HepG2 (cell line): ENCODE measurements around the gene PLA2G4F. TPM values are rescaled to one million over a fixed set of nuclear protein-coding genes. Genes with fewer than 3 reads are reported as not detected.

Experiments used
- AKAP8 ChIP-seq: sonication (generic); formaldehyde crosslinking; IDR thresholded peaks from 2 replicates; pipeline ENCODE4 v1.5.1; 2020; ENCODE audit warnings: mild to moderate bottlenecking, missing genetic modification reagents
- ATM ChIP-seq: fragments of 450-650 bp; IDR thresholded peaks from 2 replicates; pipeline ENCODE4 v1.7.1; 2017; ENCODE audit warnings: mild to moderate bottlenecking, borderline replicate concordance
- FOXA3 ChIP-seq: IDR thresholded peaks from 2 replicates; pipeline ENCODE4 v1.6.1; 2016; ENCODE audit warnings: missing genetic modification reagents, missing compliant biosample characterization
- GLI4 ChIP-seq: sonication (generic); formaldehyde crosslinking; IDR thresholded peaks from 2 replicates; pipeline ENCODE4 v1.5.1; 2020; ENCODE audit warnings: missing genetic modification reagents, mild to moderate bottlenecking, moderate library complexity, borderline replicate concordance
- HDAC6 ChIP-seq: fragments of 200-600 bp; sonication (generic); IDR thresholded peaks from 2 replicates; pipeline ENCODE4 v1.7.0; 2017; ENCODE audit warnings: mild to moderate bottlenecking, antibody characterized with exemption, low read length, low read depth
- HNF4G ChIP-seq, 2 experiments: sonication (generic) in 1 of 2; formaldehyde crosslinking in 1 of 2; IDR thresholded peaks; 2 replicates each; pipeline versions ENCODE4 v1.4.0 to v1.6.1; 2011 to 2020; ENCODE audit warnings: borderline replicate concordance in 2 of 2, low read depth in 2 of 2, mild to moderate bottlenecking in 2 of 2, low read length in 1 of 2, missing genetic modification reagents in 1 of 2, moderate library complexity in 1 of 2
- HNRNPH1 ChIP-seq: fragments of 200-400 bp; formaldehyde crosslinking; optimal IDR thresholded peaks from 2 replicates; pipeline ENCODE3; 2017; ENCODE audit warnings: mild to moderate bottlenecking, low read depth, low read length
- HOXA5 ChIP-seq: sonication (generic); formaldehyde crosslinking; IDR thresholded peaks from 2 replicates; pipeline ENCODE4 v1.4.0; 2020; ENCODE audit warnings: missing genetic modification reagents
- KLF16 ChIP-seq, 2 experiments: sonication (generic) in 1 of 2; formaldehyde crosslinking in 1 of 2; IDR thresholded peaks; 2 replicates each; pipeline versions ENCODE4 v1.6.1 to v1.8.0; 2016 to 2023; ENCODE audit warnings: missing genetic modification reagents in 2 of 2, missing compliant biosample characterization in 1 of 2
- NFIB ChIP-seq: sonication (generic); formaldehyde crosslinking; IDR thresholded peaks from 2 replicates; pipeline ENCODE4 v1.9.0; 2021; ENCODE audit warnings: missing genetic modification reagents, mild to moderate bottlenecking, borderline replicate concordance
- POLR2AphosphoS5 ChIP-seq: IDR thresholded peaks from 2 replicates; pipeline ENCODE4 v1.6.1; 2012; ENCODE audit warnings: low read depth, low read length
- SMAD9 ChIP-seq: sonication (generic); formaldehyde crosslinking; IDR thresholded peaks from 2 replicates; pipeline ENCODE4 v1.5.1; 2020; ENCODE audit warnings: mild to moderate bottlenecking, missing genetic modification reagents
- TBX3 ChIP-seq: fragments of 450-650 bp; IDR thresholded peaks from 2 replicates; pipeline ENCODE4 v1.6.1; 2017; ENCODE audit warnings: antibody characterized with exemption, mild to moderate bottlenecking, inconsistent platforms, borderline replicate concordance
- ZKSCAN5 ChIP-seq: sonication (generic); formaldehyde crosslinking; IDR thresholded peaks from 2 replicates; pipeline ENCODE4 v1.5.1; 2020; ENCODE audit warnings: mild to moderate bottlenecking, missing genetic modification reagents
- ZNF180 ChIP-seq: sonication (generic); formaldehyde crosslinking; IDR thresholded peaks from 2 replicates; pipeline ENCODE4 v1.4.0; 2020; ENCODE audit warnings: low read depth, missing genetic modification reagents, borderline replicate concordance
- ZNF224 ChIP-seq: sonication (generic); formaldehyde crosslinking; IDR thresholded peaks from 2 replicates; pipeline ENCODE4 v1.5.0; 2020; ENCODE audit warnings: mild to moderate bottlenecking, missing genetic modification reagents
- ZNF337 ChIP-seq: sonication (generic); formaldehyde crosslinking; IDR thresholded peaks from 2 replicates; pipeline ENCODE4 v1.5.1; 2020; ENCODE audit warnings: missing genetic modification reagents, low read depth, mild to moderate bottlenecking, borderline replicate concordance
- ZNF44 ChIP-seq: sonication (generic); formaldehyde crosslinking; IDR thresholded peaks from 2 replicates; pipeline ENCODE4 v1.5.1; 2020; ENCODE audit warnings: mild to moderate bottlenecking, missing genetic modification reagents
- ZNF460 ChIP-seq: sonication (generic); formaldehyde crosslinking; IDR thresholded peaks from 2 replicates; pipeline ENCODE4 v1.5.1; 2020; ENCODE audit warnings: missing genetic modification reagents, mild to moderate bottlenecking, borderline replicate concordance
- ZNF484 ChIP-seq: sonication (generic); formaldehyde crosslinking; IDR thresholded peaks from 2 replicates; pipeline ENCODE4 v1.5.1; 2020; ENCODE audit warnings: mild to moderate bottlenecking, low read depth, missing genetic modification reagents, borderline replicate concordance
- polyA plus RNA-seq, 8 experiments: library from polyadenylated mRNA; depleted of rRNA in 3 of 8; stranded (reverse) in 7 of 8; unstranded in 1 of 8; fragments of >200 nt; fragmentation: Illumina TruSeq in 4 of 8; extraction: Trizol in 4 of 8; gene quantifications; 2 replicates each; pipeline versions ENCODE4 v1.2.1 to v1.2.3, GENCODE V29; 2011 to 2016; ENCODE audit warnings: low read depth in 4 of 8, missing spikeins in 1 of 8, mixed read lengths in 1 of 8; ENCODE audit not compliant: insufficient read depth in 1 of 8
- total RNA-seq, 5 experiments: library from RNA; depleted of rRNA; stranded (reverse); fragments of >200 nt; fragmentation: Illumina TruSeq; extraction: Trizol; gene quantifications; 2 replicates each; pipeline ENCODE4 v1.2.3, GENCODE V29; 2016; ENCODE audit warnings: low read depth in 1 of 5
- TF ChIP-seq, protein P1 (sequence below): sonication (generic); formaldehyde crosslinking; IDR thresholded peaks from 2 replicates; pipeline ENCODE4 v1.8.1; 2022; ENCODE audit warnings: low read depth, mild to moderate bottlenecking, missing genetic modification reagents
- TF ChIP-seq, protein P2 (sequence below): sonication (generic); formaldehyde crosslinking; IDR thresholded peaks from 2 replicates; pipeline ENCODE4 v1.4.0; 2020; ENCODE audit warnings: missing genetic modification reagents, borderline replicate concordance
- TF ChIP-seq, protein P3 (sequence below): sonication (generic); formaldehyde crosslinking; IDR thresholded peaks from 2 replicates; pipeline ENCODE4 v1.5.1; 2020; ENCODE audit warnings: missing genetic modification reagents, mild to moderate bottlenecking, borderline replicate concordance
- TF ChIP-seq, protein P4 (sequence below), 2 experiments: fragments of 450-650 bp in 1 of 2; sonication (generic) in 1 of 2; formaldehyde crosslinking; IDR thresholded peaks; 2 replicates each; pipeline versions ENCODE4 v1.5.0 to v1.8.0; 2020 to 2022; ENCODE audit warnings: mild to moderate bottlenecking in 1 of 2, missing genetic modification reagents in 1 of 2

The PLA2G4F gene
- total and polyA plus RNA-seq, 2 of the 13 experiments (the other 11 are each of a cell fraction or from before 2014, with no cell fraction given), result 0.07 TPM; not detected in 1

DNA sequence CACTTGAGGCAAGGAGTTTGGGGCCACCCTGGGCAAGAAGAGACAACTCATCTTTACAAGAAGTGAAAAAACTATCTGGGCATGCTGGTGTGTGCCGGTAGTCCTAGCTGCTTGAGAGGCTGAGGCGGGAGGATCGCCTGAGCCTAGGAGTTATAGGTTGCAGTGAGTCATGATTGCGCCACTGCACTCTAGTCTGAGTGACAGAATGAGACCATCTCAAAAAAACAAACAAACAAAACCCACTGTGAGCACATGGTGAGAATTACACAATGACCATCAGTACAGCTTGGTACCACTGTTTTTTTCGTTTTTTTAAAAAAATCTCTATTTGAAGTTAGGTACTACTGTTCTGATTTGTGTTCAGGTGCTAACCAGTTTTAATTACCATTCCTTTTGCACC is 38.1 kb upstream of the PLA2G4F start (continued):
- no peak for TF ChIP-seq ZNF337 (CRISPR knock-in tag)
- TF ChIP-seq FOXA3 (CRISPR knock-in tag), result peak; percentile 58; the same call in 1 of the 2 replicates
- no peak for TF ChIP-seq TBX3
- TF ChIP-seq, protein P1, sequence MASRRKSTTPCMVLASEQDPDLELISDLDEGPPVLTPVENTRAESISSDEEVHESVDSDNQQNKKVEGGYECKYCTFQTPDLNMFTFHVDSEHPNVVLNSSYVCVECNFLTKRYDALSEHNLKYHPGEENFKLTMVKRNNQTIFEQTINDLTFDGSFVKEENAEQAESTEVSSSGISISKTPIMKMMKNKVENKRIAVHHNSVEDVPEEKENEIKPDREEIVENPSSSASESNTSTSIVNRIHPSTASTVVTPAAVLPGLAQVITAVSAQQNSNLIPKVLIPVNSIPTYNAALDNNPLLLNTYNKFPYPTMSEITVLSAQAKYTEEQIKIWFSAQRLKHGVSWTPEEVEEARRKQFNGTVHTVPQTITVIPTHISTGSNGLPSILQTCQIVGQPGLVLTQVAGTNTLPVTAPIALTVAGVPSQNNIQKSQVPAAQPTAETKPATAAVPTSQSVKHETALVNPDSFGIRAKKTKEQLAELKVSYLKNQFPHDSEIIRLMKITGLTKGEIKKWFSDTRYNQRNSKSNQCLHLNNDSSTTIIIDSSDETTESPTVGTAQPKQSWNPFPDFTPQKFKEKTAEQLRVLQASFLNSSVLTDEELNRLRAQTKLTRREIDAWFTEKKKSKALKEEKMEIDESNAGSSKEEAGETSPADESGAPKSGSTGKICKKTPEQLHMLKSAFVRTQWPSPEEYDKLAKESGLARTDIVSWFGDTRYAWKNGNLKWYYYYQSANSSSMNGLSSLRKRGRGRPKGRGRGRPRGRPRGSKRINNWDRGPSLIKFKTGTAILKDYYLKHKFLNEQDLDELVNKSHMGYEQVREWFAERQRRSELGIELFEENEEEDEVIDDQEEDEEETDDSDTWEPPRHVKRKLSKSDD, result no peak
- TF ChIP-seq KLF16 (CRISPR knock-in tag; IDR thresholded peaks at IDR 0.05), result 0 out of 4 replicates have a peak, but pooled peaks of 1 of the 2 experiments have one; percentile 42
- no peak for TF ChIP-seq GLI4 (CRISPR knock-in tag)
- TF ChIP-seq ATM, result no peak
- TF ChIP-seq ZNF224 (CRISPR knock-in tag), result no peak
- no peak for TF ChIP-seq HDAC6
- TF ChIP-seq, protein P2, sequence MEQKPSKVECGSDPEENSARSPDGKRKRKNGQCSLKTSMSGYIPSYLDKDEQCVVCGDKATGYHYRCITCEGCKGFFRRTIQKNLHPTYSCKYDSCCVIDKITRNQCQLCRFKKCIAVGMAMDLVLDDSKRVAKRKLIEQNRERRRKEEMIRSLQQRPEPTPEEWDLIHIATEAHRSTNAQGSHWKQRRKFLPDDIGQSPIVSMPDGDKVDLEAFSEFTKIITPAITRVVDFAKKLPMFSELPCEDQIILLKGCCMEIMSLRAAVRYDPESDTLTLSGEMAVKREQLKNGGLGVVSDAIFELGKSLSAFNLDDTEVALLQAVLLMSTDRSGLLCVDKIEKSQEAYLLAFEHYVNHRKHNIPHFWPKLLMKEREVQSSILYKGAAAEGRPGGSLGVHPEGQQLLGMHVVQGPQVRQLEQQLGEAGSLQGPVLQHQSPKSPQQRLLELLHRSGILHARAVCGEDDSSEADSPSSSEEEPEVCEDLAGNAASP, result no peak
- TF ChIP-seq, protein P3, sequence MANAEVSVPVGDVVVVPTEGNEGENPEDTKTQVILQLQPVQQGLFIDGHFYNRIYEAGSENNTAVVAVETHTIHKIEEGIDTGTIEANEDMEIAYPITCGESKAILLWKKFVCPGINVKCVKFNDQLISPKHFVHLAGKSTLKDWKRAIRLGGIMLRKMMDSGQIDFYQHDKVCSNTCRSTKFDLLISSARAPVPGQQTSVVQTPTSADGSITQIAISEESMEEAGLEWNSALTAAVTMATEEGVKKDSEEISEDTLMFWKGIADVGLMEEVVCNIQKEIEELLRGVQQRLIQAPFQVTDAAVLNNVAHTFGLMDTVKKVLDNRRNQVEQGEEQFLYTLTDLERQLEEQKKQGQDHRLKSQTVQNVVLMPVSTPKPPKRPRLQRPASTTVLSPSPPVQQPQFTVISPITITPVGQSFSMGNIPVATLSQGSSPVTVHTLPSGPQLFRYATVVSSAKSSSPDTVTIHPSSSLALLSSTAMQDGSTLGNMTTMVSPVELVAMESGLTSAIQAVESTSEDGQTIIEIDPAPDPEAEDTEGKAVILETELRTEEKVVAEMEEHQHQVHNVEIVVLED (CRISPR knock-in tag), result no peak
- TF ChIP-seq ZNF460 (CRISPR knock-in tag), result no peak
- TF ChIP-seq AKAP8 (CRISPR knock-in tag), result no peak
- TF ChIP-seq ZNF180, result no peak
- no peak for TF ChIP-seq ZKSCAN5 (CRISPR knock-in tag)
- no peak for TF ChIP-seq ZNF44 (CRISPR knock-in tag)
- no peak for TF ChIP-seq NFIB (CRISPR knock-in tag)
- TF ChIP-seq HNF4G (IDR thresholded peaks at IDR 0.05; ENCODE audit: borderline replicate concordance, low read depth, low read length), result no peak
- TF ChIP-seq HNF4G (CRISPR knock-in tag; IDR thresholded peaks at IDR 0.05; ENCODE audit: borderline replicate concordance, low read depth), result no peak
- TF ChIP-seq, protein P4, sequence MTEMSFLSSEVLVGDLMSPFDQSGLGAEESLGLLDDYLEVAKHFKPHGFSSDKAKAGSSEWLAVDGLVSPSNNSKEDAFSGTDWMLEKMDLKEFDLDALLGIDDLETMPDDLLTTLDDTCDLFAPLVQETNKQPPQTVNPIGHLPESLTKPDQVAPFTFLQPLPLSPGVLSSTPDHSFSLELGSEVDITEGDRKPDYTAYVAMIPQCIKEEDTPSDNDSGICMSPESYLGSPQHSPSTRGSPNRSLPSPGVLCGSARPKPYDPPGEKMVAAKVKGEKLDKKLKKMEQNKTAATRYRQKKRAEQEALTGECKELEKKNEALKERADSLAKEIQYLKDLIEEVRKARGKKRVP (CRISPR knock-in tag; IDR thresholded peaks at IDR 0.05), result peak in 1 of 2 experiments; percentile 41; a peak in 1 of 4 replicates
- no peak for TF ChIP-seq HNRNPH1
- TF ChIP-seq POLR2AphosphoS5, result no peak
- no peak for TF ChIP-seq SMAD9 (CRISPR knock-in tag)
- no peak for TF ChIP-seq ZNF484
- no peak for TF ChIP-seq HOXA5 (CRISPR knock-in tag)
